NCI-H2081 treated with DMSO at 0.1 percent for 48 hours (cell line): ENCODE measurements around the gene IMP4.

ENCODE experiments used
- DNase-seq: peaks from one replicate; lab custom pipeline; 2025; lab: John Stamatoyannopoulos, UW

Gene IMP4

DNA sequence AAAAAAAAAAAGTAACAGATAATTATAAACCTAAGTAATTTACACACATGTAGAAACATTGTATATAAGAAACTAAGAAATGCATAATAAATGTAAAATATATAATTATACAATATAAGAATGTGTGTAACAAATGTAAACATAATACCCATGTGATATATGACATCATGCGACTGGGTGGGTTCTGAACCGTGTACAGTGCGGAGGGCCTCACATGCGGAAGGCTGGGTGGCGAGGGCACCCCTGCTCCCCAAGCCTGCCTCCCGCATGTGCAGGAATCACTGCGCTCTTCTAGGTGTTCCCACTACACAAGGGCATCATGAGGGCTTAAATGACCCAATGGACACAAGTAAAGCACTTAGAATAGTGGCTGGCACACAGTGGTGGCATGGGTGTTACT, 15.2 kb downstream of the IMP4 start:
- DNase-seq, result no peak

- no peak for DNase-seq
These were observed 16.0 kb downstream of the IMP4 start for GRCh38 chr2:130358420-130359350.

DNA sequence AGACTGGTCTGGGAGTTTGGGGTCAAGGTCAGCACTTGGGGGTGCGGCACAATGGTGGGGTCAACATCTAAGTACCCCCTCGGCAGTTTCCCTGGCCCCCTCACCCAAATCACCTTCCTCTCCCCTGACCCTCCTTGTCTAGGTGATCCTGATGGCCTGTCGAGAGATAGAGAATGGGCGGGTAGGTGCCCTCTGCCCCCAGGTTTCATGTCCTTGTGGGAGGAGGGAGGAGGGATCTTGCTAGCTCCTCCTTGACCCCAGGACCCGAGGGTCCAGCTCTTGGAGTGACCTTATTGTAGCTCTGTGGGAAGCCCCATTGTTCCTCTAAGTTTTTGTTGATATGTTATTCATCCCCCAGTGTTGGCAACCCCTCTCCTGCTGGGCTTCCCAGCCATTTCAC, 16.8 kb downstream of the IMP4 start:
- no peak for DNase-seq

GRCh38 chr2:130363479-130363878, 20.8 kb downstream of the IMP4 start:
- no peak for DNase-seq

DNA sequence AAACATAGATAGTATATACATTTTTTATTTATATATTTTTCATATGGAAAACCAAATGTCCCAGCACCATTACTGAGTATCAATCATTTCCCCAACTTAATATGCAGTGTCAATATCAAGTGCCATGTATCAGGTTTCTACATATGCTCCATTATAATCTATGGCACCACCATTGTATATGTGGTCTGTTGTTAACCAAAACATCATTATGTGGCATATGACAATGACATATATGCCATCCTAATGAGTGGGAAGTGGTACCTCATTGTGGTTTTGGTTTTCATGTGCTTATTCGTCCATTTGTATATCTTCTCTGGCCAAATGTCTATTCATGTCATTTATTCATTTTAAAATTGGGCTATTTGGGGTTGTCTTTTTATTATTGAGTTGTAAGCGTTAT, 22.4 kb downstream of the IMP4 start:
- no peak for DNase-seq

DNA sequence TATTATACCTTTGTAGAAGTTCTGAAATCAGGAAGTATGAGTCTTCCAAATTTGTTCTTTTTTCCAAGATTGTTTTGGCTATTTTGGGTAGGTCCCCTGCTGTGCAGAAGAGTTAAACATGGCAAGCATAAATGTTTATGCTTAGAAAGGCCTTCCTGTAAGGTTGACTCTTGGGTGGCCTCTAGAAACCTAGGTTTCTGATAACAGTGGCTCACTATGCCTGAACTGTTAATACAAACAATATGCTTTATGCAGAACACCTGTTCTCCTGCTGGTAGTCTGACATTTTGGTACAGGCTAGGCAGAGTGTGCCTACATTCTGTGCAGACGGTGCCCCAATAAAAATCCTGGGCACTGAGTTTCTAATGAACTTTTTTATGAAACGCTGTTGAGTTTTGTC, 23.3 kb downstream of the IMP4 start:
- DNase-seq, result no peak

GRCh38 chr2:130366720-130367119, 24.0 kb downstream of the IMP4 start:
- DNase-seq, result no peak

DNA sequence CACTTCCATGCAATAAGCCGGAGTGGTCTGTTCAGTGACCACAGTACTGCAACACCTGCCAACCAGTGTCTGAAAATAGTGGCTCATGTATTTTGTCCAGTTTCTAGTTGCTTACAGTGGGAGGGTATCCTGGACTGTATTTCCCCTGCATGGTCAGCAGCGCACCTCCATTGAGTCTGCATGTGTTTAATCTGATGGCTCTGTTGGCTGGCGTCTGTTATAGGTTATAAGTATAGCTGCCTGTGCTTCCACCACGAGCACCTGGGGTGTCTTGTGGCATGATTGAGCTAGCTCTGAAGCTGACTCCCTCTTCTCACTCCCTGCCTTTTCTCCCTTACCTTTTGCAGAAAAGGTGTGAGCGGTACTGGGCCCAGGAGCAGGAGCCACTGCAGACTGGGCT, 26.1 kb downstream of the IMP4 start:
- no peak for DNase-seq

- no peak for DNase-seq
These were observed 26.7 kb downstream of the IMP4 start for GRCh38 chr2:130369311-130369964.

GRCh38 chr2:130369965-130370341, 27.3 kb downstream of the IMP4 start:
- DNase-seq, result no peak

- DNase-seq, result no peak
These were observed 27.8 kb downstream of the IMP4 start for GRCh38 chr2:130370490-130370889.

- DNase-seq, result no peak
These were observed 29.0 kb downstream of the IMP4 start for GRCh38 chr2:130371723-130372054.

GRCh38 chr2:130372055-130372832, 29.5 kb downstream of the IMP4 start:
- DNase-seq, result no peak

DNA sequence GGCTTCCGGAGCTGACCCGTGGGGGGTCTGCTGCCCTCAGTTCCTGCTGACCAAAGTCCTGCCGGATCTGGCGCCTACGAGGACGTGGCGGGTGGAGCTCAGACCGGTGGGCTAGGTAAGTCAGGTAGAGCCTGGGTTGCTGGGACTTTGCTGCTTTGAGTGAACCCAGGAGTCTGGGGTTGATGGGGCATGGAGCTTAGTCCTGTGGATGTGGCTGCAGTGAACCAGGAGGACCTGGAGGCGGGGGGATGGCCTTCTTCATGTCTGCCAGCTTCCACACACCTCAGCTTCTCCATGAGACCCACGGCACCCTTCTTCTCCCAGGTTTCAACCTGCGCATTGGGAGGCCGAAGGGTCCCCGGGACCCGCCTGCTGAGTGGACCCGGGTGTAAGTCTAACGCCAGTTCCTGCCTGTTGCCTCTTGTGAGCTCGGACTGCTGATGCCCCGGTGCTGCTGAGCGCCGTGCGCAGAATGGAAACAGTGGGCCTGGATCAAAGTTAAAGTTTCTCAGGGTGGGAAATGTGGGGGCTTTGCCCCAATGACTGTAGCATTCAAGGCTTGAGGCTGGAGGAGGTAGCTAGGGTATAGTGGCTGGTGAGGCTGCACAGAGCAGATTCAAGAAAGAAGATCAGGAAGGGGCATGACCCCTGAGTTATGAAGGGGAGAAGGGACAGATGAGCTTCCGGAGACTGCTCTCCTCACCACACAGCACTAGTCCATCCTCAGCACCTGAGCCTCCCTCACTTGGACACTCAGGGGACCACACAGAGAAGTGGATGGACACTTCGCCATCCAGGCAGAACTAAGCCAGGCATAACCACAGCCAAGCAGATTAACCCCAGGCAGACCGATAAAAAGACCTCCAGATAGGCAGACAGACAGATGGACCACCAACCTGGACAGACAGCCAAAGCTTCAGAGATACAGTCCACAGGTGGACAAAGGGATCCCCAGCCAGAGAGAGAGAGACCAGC, 30.4 kb downstream of the IMP4 start:
- no peak for DNase-seq

DNA sequence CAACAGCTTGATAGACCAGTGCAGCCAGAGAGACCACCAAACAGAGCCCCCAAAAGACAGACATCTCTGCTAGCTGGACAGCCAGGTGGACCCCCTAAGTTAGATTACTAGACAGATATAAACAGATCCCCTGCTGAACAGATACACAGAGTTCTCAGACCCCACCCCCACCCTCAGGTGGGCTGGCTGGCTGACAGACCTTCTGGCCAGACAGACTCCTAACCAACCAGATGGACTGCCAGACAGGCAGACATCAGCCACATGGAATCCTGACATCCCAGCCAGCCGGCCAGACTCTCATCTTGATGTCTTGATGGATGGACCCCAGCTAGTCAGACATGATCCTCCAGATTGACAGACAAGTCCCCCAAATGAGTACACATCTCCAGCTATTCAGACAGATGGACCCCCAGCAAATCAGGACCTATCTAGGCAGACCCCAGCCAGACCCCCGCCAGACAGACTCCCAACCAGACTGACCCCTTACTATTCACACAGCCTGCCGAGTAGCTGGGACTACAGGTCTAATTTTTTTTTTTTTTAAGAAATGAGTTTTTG, 31.2 kb downstream of the IMP4 start:
- DNase-seq, result no peak

GRCh38 chr2:130374587-130375290, 32.0 kb downstream of the IMP4 start:
- no peak for DNase-seq

GRCh38 chr2:130375291-130376266, 32.9 kb downstream of the IMP4 start:
- DNase-seq, result no peak

DNA sequence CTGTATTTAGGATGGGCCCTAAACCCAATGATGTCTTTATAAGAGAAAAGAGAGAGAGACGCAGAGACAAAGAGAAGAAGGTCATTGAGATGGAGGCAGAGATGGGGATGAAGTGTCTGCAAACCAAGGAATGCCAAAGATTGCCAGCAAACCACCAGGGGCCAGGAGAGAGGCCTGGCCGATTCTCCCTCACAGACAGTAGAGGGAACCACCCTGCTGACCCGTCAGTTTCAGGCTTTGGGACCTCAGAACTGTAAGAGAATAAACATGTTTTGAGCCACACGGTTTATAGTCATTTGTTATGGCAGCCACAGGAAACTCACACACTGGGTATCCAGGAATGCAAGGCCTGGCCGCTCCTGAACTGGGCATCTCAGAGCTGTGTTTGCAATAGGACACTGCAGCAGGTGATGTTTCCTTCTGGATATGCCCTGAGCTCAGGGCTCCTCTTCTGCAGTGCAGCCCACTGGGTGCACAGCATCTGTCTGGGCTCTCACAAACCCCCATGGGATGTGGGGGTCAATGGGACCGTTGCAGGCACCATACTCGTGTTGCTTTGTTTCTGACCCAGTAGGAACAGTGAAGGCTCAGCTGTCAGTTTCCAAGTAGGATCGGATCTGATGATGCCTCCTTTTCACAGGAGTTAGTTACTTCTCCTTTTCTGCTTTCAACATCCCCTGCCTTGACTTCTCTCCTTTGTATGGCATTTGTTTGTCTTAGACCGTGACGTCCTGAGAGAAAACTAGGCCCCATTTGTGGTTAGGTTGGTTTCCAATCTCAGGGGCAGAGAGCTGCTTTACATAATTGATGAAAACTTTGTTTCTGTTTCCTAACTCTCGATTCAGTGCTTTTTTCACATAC, 34.0 kb downstream of the IMP4 start:
- no peak for DNase-seq

GRCh38 chr2:130377491-130377890, 34.8 kb downstream of the IMP4 start:
- DNase-seq, result no peak
